Fibroblast of skin of back (primary cell): ENCODE data around the gene SPAG16.
"Not testable (repeated sequence)": the region's sequence is repeated elsewhere in the genome, so short reads cannot be mapped to it uniquely, and the experiment has no call there.

Experiments used
- DNase-seq: peaks from one replicate; pipeline ENCODE4 v3.0.0-alpha.2; 2013

The SPAG16 gene

GRCh38 chr2:214019229-214019972 is 735.1 kb downstream of the SPAG16 start:
- DNase-seq: peak; percentile 97

- DNase-seq: no peak
These were observed 735.7 kb downstream of the SPAG16 start for GRCh38 chr2:214019973-214020345.

- no peak for DNase-seq
These were observed 744.9 kb downstream of the SPAG16 start for GRCh38 chr2:214029190-214029589.

- no peak for DNase-seq
These were observed 747.3 kb downstream of the SPAG16 start for GRCh38 chr2:214031566-214031965.

- DNase-seq: no peak
These were observed 750.2 kb downstream of the SPAG16 start for GRCh38 chr2:214034417-214034816.

GRCh38 chr2:214035091-214035852 is 751.0 kb downstream of the SPAG16 start:
- no peak for DNase-seq

- DNase-seq: no peak
These were observed 751.7 kb downstream of the SPAG16 start for GRCh38 chr2:214035921-214036320.

- no peak for DNase-seq
These were observed 753.9 kb downstream of the SPAG16 start for GRCh38 chr2:214038186-214038585.

- DNase-seq: no peak
These were observed 766.5 kb downstream of the SPAG16 start for GRCh38 chr2:214050731-214051130.

GRCh38 chr2:214051585-214051984 is 767.3 kb downstream of the SPAG16 start:
- no peak for DNase-seq

- no peak for DNase-seq
These were observed 768.0 kb downstream of the SPAG16 start for GRCh38 chr2:214052235-214052634.

GRCh38 chr2:214057986-214058385 is 773.7 kb downstream of the SPAG16 start:
- no peak for DNase-seq

GRCh38 chr2:214062279-214062678 is 778.0 kb downstream of the SPAG16 start:
- not testable (repeated sequence) for DNase-seq

- DNase-seq: no peak
These were observed 780.2 kb downstream of the SPAG16 start for GRCh38 chr2:214064471-214064870.

- no peak for DNase-seq
These were observed 782.6 kb downstream of the SPAG16 start for GRCh38 chr2:214066862-214067261.

- peak; percentile 95 for DNase-seq
These were observed 785.0 kb downstream of the SPAG16 start for GRCh38 chr2:214069254-214069653.

- peak; percentile 89 for DNase-seq
These were observed 791.2 kb downstream of the SPAG16 start for GRCh38 chr2:214075456-214075855.

GRCh38 chr2:214076527-214076926 is 792.3 kb downstream of the SPAG16 start:
- DNase-seq: peak; percentile 64

- peak; percentile 18 for DNase-seq
These were observed 793.5 kb downstream of the SPAG16 start for GRCh38 chr2:214077727-214078126.

GRCh38 chr2:214079032-214079431 is 794.8 kb downstream of the SPAG16 start:
- no peak for DNase-seq

- no peak for DNase-seq
These were observed 804.3 kb downstream of the SPAG16 start for GRCh38 chr2:214088536-214088935.

- no peak for DNase-seq
These were observed 812.0 kb downstream of the SPAG16 start for GRCh38 chr2:214096208-214096715.

GRCh38 chr2:214098811-214099210 is 814.5 kb downstream of the SPAG16 start:
- DNase-seq: no peak

GRCh38 chr2:214100488-214100887 is 816.2 kb downstream of the SPAG16 start:
- DNase-seq: no peak
